SU-DHL-6 (cell line): ENCODE data around the gene CC2D2B.
"Not testable (repeated sequence)": the region's sequence is repeated elsewhere in the genome, so short reads cannot be mapped to it uniquely, and the experiment has no call there.

ENCODE experiments used
- H2AFZ ChIP-seq: fragments of 200-600 bp; sonication (generic); 2 replicates; pipeline ENCODE4 v1.6.1; 2014; ENCODE audit warnings: low read depth, mild to moderate bottlenecking, moderate library complexity, mixed read lengths, antibody characterized with exemption, low read length; ENCODE audit not compliant: severe bottlenecking
- H3F3A ChIP-seq: fragments of 200-600 bp; shearing (Covaris generic); 2 replicates; pipeline ENCODE4 v1.6.0; 2016; ENCODE audit warnings: antibody characterized with exemption, mild to moderate bottlenecking; ENCODE audit not compliant: insufficient read depth
- H3K27ac ChIP-seq: fragments of 200-600 bp; sonication (generic); 2 replicates; pipeline ENCODE4 v1.5.1; 2016; ENCODE audit warnings: low read depth, mild to moderate bottlenecking, low read length, moderate library complexity, mixed read lengths
- H3K27me3 ChIP-seq: fragments of 200-600 bp; sonication (generic), shearing (Covaris generic); 2 replicates; pipeline ENCODE4 v1.6.0; 2014; ENCODE audit warnings: mild to moderate bottlenecking, low read length
- H3K36me3 ChIP-seq: fragments of 200-600 bp; sonication (generic); 2 replicates; pipeline ENCODE4 v1.6.1; 2014; ENCODE audit warnings: mild to moderate bottlenecking, low read length, mixed read lengths
- H3K4me2 ChIP-seq: fragments of 300-600, 200-600 bp; shearing (Covaris generic), sonication (generic); 2 replicates; pipeline ENCODE4 v1.6.0; 2014; ENCODE audit warnings: low read length, low read depth, mild to moderate bottlenecking; ENCODE audit not compliant: poor library complexity, severe bottlenecking
- H3K4me3 ChIP-seq: fragments of 200-600 bp; sonication (generic); 2 replicates; pipeline ENCODE4 v1.5.1; 2014; ENCODE audit warnings: antibody characterized with exemption, low read length, mild to moderate bottlenecking, mixed read lengths; ENCODE audit not compliant: insufficient read depth, poor library complexity, severe bottlenecking
- H3K79me2 ChIP-seq: fragments of 200-600 bp; sonication (generic); 2 replicates; pipeline ENCODE4 v1.6.1; 2014; ENCODE audit warnings: mild to moderate bottlenecking, low read length, moderate library complexity; ENCODE audit not compliant: insufficient read depth
- H3K9ac ChIP-seq: fragments of 200-600 bp; sonication (generic); 2 replicates; pipeline ENCODE4 v1.7.0; 2014; ENCODE audit warnings: mild to moderate bottlenecking, low read length
- H3K9me2 ChIP-seq: fragments of 200-600 bp; sonication (generic); replicated peaks from 2 replicates; pipeline ENCODE4 v1.6.1; 2014; ENCODE audit warnings: low read length; ENCODE audit not compliant: insufficient read depth
- H3K9me3 ChIP-seq: fragments of 200-600 bp; sonication (generic); 2 replicates; pipeline ENCODE4 v1.6.1; 2014; ENCODE audit warnings: low read length, mixed read lengths; ENCODE audit not compliant: insufficient read depth
- H4K20me1 ChIP-seq: fragments of 200-600 bp; sonication (generic); 2 replicates; pipeline ENCODE4 v1.6.1; 2014; ENCODE audit warnings: low read depth, mild to moderate bottlenecking, antibody characterized with exemption, low read length, moderate library complexity, mixed read lengths
- EZH2phosphoT487 ChIP-seq: fragments of 200-600 bp; sonication (generic), shearing (Covaris generic); conservative IDR thresholded peaks from 2 replicates; pipeline ENCODE4 v1.6.1; 2018; ENCODE audit warnings: mild to moderate bottlenecking, antibody characterized with exemption, low read length, moderate library complexity, mixed read lengths
- TF ChIP-seq, protein P1 (sequence below): fragments of 200-600 bp; sonication (generic); IDR thresholded peaks from one replicate; pipeline ENCODE4 v1.5.1; 2017; ENCODE audit warnings: antibody characterized with exemption, mild to moderate bottlenecking, low read length, moderate library complexity; ENCODE audit not compliant: insufficient read depth, poor library complexity, severe bottlenecking

Gene CC2D2B

DNA sequence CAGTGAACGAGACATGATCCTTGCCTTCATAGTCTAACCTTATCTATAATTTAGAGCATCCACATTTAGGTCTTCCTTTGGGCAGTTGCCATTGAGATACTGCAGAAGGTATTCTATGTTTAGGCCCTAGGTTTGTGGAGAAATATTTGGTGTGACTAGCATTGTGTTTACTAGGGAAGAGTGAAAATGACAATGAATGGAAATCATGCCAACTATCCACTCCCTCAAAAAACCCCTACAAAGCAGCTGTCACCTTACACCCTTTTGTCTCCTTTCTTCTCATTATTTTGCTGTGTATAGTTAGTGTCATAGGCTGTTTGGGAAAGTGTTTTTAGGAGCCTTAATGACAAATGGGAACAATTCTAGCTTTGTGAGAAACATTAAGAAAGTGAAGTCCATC is 138.8 kb downstream of the CC2D2B start:
- H4K20me1 ChIP-seq, result no peaks in the 10 kb centered on the region
- H2AFZ ChIP-seq, result no peak overlapping the region
- H3K9me2 ChIP-seq, result no peaks in the 10 kb centered on the region
- no peak overlapping the region for H3K9ac ChIP-seq
- H3K4me2 ChIP-seq, result peak overlapping the region; percentile 83
- no peaks in the 10 kb centered on the region for H3K27me3 ChIP-seq
- H3K36me3 ChIP-seq, result peaks cover 13% of the 10 kb centered on the region; the same call in 1 of the 2 replicates
- H3K9me3 ChIP-seq, result no peaks in the 10 kb centered on the region
- H3K4me3 ChIP-seq, result no peak overlapping the region
- H3K27ac ChIP-seq, result no peak overlapping the region
- H3F3A ChIP-seq, result no peaks in the 10 kb centered on the region
- peaks cover 61% of the 10 kb centered on the region for H3K79me2 ChIP-seq
- TF ChIP-seq, protein P1, sequence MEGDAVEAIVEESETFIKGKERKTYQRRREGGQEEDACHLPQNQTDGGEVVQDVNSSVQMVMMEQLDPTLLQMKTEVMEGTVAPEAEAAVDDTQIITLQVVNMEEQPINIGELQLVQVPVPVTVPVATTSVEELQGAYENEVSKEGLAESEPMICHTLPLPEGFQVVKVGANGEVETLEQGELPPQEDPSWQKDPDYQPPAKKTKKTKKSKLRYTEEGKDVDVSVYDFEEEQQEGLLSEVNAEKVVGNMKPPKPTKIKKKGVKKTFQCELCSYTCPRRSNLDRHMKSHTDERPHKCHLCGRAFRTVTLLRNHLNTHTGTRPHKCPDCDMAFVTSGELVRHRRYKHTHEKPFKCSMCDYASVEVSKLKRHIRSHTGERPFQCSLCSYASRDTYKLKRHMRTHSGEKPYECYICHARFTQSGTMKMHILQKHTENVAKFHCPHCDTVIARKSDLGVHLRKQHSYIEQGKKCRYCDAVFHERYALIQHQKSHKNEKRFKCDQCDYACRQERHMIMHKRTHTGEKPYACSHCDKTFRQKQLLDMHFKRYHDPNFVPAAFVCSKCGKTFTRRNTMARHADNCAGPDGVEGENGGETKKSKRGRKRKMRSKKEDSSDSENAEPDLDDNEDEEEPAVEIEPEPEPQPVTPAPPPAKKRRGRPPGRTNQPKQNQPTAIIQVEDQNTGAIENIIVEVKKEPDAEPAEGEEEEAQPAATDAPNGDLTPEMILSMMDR, result no peak

DNA sequence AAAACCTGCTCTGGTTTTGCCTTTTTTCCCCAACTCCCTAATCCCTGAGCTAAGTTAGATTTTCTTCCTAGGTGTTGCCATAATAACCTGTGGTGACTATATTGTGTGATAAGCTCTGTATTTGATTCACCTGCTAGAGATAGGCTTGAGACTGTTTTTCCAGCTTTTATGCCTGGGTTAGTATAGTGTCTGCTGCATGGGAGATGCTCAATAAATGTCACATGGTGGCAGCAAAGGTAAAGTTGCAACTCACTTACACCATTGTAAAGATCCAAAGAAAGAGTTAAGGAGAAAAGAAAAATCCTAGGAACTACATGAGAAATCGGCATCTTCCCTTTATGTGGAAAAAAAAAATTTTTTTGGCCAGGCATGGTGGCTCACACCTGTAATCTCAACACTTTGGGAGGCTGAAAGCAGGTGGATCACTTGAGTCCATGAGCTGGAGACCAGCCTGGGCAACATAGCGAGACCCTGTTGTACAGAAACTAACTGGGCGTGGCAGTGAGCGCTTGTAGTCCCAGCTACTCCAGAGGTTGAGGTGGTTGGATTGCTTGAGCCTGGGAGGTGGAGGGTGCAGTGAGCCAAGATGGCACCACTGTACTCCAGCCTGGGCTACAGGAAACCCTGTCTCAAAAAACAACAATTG is 139.4 kb downstream of the CC2D2B start:
- Histone ChIP-seq H2AFZ (no peak overlapping the region), H3K9ac (no peak overlapping the region), H3K27me3 (no peaks in the 10 kb centered on the region), H3K9me3 (no peaks in the 10 kb centered on the region), H3K36me3 (peaks cover 13% of the 10 kb centered on the region; the same call in 1 of the 2 replicates), H3F3A (no peaks in the 10 kb centered on the region), H3K27ac (no peak overlapping the region), H3K9me2 (no peaks in the 10 kb centered on the region), H3K4me3 (no peak overlapping the region), H4K20me1 (no peaks in the 10 kb centered on the region), H3K79me2 (peaks cover 66% of the 10 kb centered on the region), H3K4me2 (no peak overlapping the region)
- TF ChIP-seq, protein P1, result no peak
- TF ChIP-seq EZH2phosphoT487, result no peak

DNA sequence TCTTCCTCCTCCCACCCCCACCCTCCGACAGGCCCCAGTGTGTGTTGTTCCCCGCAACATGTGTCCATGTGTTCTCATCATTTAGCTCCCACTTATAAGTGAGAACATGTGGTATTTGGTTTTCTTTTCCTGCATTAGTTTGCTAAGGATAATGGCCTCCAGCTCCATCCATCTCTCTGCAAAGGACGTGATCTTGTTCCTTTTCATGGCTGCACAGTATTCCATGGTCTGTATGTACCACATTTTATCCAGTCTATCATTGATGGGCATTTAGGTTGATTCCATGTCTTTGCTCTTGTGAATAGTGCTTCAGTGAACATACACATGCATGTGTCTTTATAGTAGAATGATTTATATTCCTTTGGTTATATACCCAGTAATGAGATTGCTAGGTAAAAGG is 140.2 kb downstream of the CC2D2B start:
- H3F3A ChIP-seq, H3K4me3 ChIP-seq, H3K27me3 ChIP-seq, H2AFZ ChIP-seq, H3K9ac ChIP-seq, H3K27ac ChIP-seq, H3K9me2 ChIP-seq, H4K20me1 ChIP-seq, H3K9me3 ChIP-seq, H3K4me2 ChIP-seq: not testable (repeated sequence)
- peaks cover 73% of the 10 kb centered on the region for H3K79me2 ChIP-seq
- H3K36me3 ChIP-seq, result peaks cover 13% of the 10 kb centered on the region; the same call in 1 of the 2 replicates

DNA sequence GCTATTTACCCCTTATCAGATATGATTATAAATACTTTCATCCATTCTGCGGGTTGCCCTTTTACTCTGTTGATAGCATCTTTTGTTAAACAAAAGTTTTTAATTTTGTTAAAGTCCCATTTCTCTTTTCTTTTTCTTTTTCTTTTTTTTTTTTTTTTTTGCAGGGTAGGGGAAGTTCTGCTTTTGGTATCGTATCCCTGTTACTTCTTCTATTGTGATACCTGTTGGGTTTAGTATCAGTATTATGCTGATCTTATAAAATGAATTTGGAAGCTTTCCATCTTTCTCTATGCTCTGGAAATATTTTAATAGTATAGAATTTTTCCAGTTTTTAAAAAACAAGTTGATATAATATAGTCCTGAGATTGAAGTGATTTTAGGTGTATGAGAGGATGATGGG is 141.6 kb downstream of the CC2D2B start:
- TF ChIP-seq EZH2phosphoT487, result no peak
- TF ChIP-seq, protein P1, result no peak
- Histone ChIP-seq H3K4me2 (no peak overlapping the region), H3K4me3 (no peak overlapping the region), H3K9me3 (no peaks in the 10 kb centered on the region), H3K9ac (no peak overlapping the region), H3K79me2 (peaks cover 84% of the 10 kb centered on the region), H3K27me3 (no peaks in the 10 kb centered on the region), H2AFZ (no peak overlapping the region), H3K9me2 (no peaks in the 10 kb centered on the region), H4K20me1 (no peaks in the 10 kb centered on the region), H3K27ac (no peak overlapping the region), H3K36me3 (peaks cover 13% of the 10 kb centered on the region; the same call in 1 of the 2 replicates), H3F3A (no peaks in the 10 kb centered on the region)
